GM12873 (cell line): ENCODE results near the gene COX19.
A peak's percentile ranks its signal among the peaks of the same experiment; 100 is the strongest.

Source experiments
- TF ChIP-seq, protein P1 (sequence below): IDR thresholded peaks from 2 replicates; pipeline ENCODE4 v1.5.1; 2012; ENCODE audit warnings: low read depth, mild to moderate bottlenecking, moderate library complexity, low read length, control low read depth; ENCODE audit not compliant: insufficient read depth; ENCODE audit errors: missing control alignments

The COX19 gene

DNA sequence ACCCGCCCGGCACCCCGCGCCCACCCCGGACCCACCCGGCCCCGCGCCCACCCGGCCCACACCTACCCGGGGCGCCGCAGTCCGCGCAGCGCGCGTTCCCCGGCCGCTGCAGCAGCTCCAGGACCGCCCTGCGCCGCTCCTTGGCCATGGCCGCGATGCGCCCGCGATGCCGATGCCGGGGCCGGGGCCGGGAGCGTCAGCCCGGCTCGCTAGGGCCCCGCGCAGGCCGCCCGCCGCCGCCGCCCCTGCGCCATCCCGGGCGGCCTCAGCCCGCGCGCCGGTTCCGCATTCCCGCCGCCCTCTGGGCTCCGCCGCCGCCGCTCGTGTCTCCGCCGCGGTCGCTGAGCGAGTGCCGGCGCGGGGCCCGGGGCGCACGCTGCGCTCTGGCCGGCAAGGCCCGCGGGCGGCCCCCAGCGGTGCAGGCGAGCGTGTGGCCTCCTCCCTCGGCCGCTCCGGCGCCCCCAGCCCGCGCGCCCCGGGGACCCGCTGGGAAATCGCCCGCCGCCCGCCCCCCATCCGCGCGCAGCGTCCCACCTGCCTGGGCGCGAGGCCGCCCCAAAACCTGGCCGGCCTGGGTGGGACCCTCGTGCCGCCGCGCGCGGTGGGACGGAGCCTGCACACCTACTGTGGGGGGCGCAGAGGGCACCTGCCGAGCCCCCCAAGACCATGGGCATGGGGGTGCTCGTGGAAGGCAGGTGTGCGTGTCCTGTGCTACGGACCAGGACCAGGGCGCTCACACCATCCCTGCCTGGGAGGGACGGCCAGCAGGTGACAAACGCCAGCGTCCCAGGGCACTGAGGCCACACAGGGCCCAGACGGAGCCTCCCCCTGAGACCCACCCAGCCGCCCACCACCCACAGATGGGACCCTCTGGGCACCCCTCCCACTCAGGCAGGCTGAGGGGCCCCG is 20.8 kb downstream of the COX19 start, which contains the start of gene ADAP1:
Gene ADAP1, minus strand, starts transcription at position 351 of the 909 bp plus-strand sequence. Its CDS starts 203 bp downstream, at position 148.
- TF ChIP-seq, protein P1, sequence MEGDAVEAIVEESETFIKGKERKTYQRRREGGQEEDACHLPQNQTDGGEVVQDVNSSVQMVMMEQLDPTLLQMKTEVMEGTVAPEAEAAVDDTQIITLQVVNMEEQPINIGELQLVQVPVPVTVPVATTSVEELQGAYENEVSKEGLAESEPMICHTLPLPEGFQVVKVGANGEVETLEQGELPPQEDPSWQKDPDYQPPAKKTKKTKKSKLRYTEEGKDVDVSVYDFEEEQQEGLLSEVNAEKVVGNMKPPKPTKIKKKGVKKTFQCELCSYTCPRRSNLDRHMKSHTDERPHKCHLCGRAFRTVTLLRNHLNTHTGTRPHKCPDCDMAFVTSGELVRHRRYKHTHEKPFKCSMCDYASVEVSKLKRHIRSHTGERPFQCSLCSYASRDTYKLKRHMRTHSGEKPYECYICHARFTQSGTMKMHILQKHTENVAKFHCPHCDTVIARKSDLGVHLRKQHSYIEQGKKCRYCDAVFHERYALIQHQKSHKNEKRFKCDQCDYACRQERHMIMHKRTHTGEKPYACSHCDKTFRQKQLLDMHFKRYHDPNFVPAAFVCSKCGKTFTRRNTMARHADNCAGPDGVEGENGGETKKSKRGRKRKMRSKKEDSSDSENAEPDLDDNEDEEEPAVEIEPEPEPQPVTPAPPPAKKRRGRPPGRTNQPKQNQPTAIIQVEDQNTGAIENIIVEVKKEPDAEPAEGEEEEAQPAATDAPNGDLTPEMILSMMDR = peak; percentile 49

DNA sequence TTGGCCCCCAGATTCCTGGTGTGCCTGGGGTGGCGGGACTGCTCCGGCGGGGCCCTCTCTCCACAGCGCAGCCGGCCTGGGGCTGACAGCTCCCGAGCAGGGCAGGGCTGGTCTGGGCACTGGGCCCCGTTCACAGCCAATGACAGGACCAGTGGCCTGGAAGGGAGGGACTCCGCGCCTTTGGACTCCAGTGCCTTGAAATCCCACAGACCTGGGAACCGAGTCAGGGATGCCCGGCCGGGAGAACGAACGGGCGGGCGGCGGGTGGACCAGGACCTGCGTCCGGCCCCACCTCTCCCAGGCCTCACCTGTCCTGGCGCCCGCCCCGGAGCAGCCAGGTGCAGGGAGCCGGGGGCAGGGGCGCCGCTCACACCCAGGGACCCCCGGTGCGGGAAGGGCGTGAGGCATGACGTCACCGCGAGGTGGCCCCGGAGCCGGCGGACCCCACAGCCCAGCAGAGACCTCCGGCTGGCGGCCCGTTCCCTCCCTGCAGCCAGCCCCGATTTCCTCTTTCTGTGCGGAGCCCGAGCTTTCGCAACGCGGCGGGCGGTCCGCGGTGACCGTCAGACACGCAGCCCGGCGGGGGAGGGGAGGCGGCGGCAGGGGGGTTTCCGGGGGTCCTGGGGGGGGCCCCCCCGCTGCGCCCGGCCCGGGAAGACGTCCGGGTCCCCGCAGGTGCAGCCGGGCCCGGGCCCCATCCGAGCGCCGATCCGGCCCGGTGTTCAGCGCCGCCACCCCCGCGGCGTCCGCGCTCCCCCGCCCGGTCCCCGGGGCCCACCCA is 21.6 kb downstream of the COX19 start:
- TF ChIP-seq, protein P1 = no peak

DNA sequence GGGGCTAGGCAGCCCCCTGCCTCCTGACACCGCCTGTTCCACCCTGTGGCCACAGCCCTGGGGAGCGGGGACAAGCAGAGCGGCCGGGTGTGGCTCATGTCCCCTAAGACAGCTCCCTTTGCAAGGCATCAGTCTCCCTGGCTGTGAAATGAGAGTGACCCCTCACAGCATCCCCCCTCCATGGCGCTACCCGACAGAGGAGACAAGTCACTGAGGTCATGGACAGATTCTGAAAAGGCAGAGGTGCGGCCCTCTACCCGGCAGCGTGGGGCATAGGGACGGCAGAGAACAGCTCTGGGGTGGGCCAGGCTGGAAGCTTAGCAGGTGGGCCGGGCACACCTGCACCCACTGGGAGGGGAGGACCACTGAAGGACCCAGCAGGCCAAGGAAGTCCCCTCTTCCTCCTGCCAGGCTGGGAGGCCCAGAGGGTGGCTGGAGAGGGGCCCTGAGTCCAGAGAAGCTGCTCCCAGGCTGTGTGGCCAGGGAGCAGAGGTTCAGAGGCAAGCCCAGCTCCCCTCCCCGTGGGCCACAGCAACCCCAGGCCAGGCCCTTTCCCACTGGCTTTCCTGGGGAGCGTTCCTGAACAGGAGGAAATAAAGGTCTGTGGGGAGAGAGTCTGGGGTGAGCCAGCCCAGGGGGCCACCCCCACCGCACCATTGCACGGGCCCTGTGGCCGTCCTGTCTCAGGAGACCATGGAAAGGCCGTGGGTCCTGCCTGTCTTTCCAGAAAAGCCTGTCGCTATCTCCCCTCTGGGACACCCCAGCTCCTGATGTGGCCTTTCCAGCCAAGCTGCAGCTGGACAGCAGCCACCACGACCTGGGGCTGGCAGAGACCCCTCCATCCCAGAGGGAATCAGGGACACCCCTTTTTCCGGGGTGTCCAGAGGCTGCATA is 22.6 kb downstream of the COX19 start:
- TF ChIP-seq, protein P1 = no peak

DNA sequence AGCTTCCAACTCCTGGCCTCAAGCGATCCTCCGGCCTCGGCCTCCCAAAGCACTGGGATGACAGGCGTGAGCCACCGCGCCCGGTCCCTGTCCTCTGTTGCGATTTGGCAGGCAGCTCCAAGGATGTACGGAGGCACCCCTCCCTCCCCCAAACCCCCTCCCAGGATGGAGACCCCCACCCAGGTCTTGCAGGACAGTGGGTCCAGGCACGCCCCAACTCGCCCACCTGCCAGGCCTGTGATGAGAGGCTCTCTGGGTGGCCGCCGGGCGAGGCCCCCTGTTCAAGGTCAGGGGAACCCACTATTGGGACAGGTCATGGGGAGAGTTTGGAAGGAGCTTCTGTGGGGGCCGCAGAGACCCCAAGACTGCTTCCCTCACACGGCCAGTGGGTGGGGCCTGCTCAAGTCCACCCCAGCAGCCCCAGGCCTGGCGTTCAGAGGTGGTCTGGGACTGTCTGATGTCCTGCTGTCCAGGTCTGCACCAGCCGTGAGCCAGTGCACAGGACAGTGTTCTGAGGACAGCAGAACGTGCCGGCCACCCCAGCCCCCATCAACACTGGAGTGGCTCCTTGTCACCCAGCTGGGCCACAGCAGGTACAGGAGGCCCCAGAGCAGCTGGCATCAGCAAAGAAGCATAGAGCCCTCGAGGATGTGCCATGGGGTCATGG is 23.3 kb downstream of the COX19 start:
- TF ChIP-seq, protein P1 = no peak

DNA sequence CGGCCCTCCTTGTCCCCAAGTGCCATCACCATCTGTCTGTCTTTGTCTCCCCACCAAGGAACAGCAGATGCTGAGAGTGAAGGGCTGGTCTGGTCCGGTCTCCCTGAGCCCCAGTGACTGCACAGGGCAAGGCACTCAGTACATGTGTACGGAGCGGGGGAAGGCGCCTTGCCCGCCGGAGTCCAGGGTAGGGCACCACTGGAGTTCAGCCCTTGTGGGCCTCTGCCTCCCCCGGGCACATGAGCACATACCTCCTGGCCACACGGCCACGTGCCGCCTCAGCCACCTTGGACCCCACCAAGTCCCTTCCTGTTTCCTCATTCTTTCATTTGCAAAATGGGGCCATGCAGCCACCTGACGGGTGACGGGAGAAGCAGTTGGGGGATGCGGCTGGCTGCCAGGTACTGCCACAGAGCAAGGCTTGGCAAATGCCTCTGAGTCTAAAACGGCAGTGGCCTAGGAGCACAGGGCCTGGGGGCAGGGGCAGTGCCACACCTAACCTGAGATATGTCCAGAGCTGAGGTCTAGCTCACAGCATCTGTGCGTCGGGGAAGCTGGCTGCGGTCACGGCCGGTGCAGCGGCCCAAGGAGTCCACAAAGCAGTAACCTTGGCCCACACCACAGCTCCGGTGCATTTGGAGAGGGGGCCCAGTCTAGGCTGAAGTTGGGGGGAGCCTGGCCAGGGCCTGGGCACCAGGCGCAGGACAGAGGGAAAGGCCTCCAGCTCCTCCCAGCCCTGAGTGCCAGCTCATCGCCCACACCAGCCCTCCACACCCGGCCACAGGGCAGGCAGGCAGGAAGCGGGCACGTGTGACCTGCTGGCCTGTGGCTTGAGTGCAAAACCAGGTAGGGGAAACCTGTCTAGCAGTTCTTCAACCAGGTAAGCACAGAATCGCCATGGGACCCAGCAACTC is 26.1 kb downstream of the COX19 start:
- TF ChIP-seq, protein P1 = no peak

DNA sequence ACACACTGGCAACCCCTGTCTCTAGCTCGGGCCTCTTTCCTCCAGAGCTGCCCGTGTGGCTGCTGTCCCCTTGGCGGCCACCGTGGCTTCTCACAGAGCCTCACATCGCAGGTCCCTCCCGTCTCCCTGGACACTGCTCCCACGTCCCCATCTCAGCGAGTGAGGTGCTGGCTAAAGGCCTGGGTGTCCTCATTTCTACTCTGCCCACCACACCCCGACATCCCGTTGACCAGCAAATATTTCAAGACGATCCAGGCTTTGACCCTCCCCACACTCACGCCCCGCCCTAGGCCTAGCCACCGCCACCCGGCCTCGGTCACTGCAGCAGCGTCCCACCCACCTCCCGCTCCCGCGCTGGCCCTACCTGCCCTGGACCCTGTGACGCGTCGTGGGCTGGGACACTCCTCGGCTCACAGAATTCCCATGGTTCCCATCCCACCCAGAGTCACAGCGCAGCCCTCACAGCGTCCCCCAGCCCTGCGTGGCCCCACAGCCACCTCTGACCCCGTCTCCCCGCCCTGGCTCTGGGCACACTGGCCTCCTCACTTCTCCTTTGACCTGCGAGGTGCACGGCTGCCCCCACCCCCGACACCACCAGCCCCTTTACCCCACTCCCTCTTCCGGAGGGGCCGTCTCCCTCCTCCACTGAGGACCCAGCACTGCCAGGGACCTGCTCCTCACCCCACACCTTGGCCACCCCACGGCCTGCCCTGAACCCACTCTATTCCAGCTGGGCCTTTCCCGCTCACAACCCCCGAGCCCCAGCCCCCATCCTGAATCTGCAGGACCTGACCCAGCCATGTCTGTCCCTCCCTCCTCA is 27.7 kb downstream of the COX19 start:
- TF ChIP-seq, protein P1 = no peak
